DLD1 (cell line): ENCODE data around the gene THOC5.
"Not testable (repeated sequence)": the region's sequence is repeated elsewhere in the genome, so short reads cannot be mapped to it uniquely, and the experiment has no call there.

ENCODE experiments used
- in situ Hi-C: cut with HindIII; loops from 2 replicates; pipeline ENCODE4 v1.10.0; 2017; ENCODE audit warnings: low sequenced_read_pairs

THOC5 gene

GRCh38 chr22:29563652-29564460, 10.3 kb upstream of the THOC5 start:
- in situ Hi-C loops, result no loop called here

DNA sequence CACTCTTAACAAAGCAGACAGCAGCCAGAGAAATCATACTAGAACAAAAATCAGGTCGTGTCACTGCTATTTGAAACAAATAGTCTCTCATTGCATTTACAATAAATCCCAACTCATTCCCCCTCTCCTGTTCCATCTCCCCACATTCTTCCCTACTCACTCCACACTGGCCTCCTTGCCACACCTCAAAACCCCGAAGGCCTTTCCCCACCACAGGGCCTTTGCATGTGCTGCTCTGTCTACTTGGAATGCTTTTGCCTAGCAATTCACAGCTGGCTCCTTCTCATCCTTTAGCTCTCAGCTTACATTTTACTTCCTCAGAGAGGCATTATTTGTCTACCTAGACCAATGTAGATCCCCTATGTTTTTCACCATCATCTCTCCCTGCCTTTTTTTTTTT, 6.3 kb upstream of the THOC5 start:
- in situ Hi-C loops, result no loop called here

- in situ Hi-C loops, result no loop called here
Measured at GRCh38 chr22:29559030-29559429, 5.5 kb upstream of the THOC5 start.

GRCh38 chr22:29555065-29555644, 1.6 kb upstream of the THOC5 start:
- in situ Hi-C loops, result no loop called here

- in situ Hi-C loops, result not testable (repeated sequence)
Measured at GRCh38 chr22:29552357-29552756, 1.2 kb downstream of the THOC5 start.

GRCh38 chr22:29550005-29550404, 3.6 kb downstream of the THOC5 start:
- in situ Hi-C loops, result no loop called here

- in situ Hi-C loops, result not testable (repeated sequence)
Measured at GRCh38 chr22:29545045-29545444, 8.5 kb downstream of the THOC5 start.

DNA sequence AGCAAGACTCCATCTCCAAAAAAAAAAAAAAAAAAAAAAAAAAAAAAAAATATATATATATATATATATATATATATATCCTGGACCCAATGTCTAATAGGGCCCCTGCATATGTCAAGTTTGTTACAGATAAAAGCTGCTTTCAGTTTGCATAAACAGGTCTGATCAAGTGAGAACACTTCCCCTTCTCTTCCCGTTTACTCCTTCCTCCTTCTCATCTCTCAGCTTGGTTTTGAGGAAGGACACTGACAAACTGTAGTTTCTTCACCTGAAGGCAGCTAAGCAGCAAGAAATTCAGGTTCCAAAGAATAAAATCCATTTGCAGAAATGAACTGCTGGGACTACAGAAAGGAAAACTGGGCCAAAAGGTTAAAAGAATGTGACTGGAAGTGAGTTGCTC, 11.7 kb downstream of the THOC5 start:
- in situ Hi-C loops, result no loop called here

GRCh38 chr22:29539105-29539504, 14.5 kb downstream of the THOC5 start:
- in situ Hi-C loops, result no loop called here

- in situ Hi-C loops, result no loop called here
Measured at GRCh38 chr22:29536411-29536810, 17.1 kb downstream of the THOC5 start.

GRCh38 chr22:29531419-29531818, 22.1 kb downstream of the THOC5 start:
- in situ Hi-C loops, result no loop called here

- in situ Hi-C loops, result no loop called here
Measured at GRCh38 chr22:29530716-29531115, 22.8 kb downstream of the THOC5 start.

DNA sequence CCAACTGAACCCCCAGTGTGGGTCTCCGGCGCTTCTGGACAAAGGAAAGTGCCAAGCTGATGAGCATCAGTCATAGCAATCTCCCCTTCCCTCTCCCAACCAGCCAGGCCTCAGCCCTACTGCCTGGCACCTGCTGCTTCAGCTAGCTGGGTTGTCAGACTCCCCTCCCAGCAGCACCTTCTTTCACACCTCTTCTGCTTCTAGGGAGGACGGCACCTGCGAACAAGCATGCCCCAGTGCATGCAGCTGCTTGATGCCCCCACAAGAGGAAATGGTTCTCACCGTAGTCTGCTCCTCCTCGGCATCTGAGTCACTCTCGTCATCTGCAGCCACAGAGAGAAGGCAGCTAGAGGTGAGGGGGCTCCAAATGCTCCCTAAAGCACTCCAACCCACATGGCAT, 25.4 kb downstream of the THOC5 start:
- in situ Hi-C loops, result no loop called here

GRCh38 chr22:29524442-29525191, 28.9 kb downstream of the THOC5 start:
- in situ Hi-C loops, result no loop called here

DNA sequence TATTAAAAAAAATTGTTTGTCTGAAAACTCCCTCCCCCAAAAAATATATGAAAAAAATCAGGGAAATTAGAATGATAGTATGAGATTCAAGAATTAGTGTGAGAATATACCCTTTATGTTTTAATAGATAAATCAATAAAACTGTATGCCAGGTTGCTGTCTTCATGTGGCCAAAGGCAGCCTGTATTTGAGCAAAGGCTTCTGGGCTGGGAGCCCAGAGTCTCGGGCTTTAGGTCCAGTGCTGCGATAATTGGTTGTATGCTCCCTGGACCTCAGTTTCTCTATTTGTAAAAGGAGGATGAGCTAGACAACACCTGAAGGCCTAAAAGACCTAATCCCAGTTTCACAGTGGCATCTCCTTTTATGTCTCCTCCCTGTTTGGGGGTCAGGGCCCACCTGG, 29.8 kb downstream of the THOC5 start:
- in situ Hi-C loops, result no loop called here

- in situ Hi-C loops, result no loop called here
Measured at GRCh38 chr22:29521526-29521925, 32.0 kb downstream of the THOC5 start.

GRCh38 chr22:29520851-29521250, 32.7 kb downstream of the THOC5 start:
- in situ Hi-C loops, result no loop called here

GRCh38 chr22:29519996-29520395, 33.6 kb downstream of the THOC5 start:
- in situ Hi-C loops, result no loop called here

- in situ Hi-C loops, result no loop called here
Measured at GRCh38 chr22:29518427-29518826, 35.1 kb downstream of the THOC5 start.

GRCh38 chr22:29517215-29517908, 36.2 kb downstream of the THOC5 start:
- in situ Hi-C loops, result no loop called here

- in situ Hi-C loops, result no loop called here
Measured at GRCh38 chr22:29512031-29512430, 41.5 kb downstream of the THOC5 start.
